Measurements from ENCODE around the gene KDELR1. TPM values are rescaled to one million over a fixed set of nuclear protein-coding genes. Genes with fewer than 3 reads are reported as not detected.
"Not testable (repeated sequence)": the region's sequence is repeated elsewhere in the genome, so short reads cannot be mapped to it uniquely, and the experiment has no call there.

Gene KDELR1
- total RNA-seq, 2 donors from 2014 or later: 64.4 to 80.9 TPM

- Mint-ChIP-seq H3K27me3 (peaks cover 29 to 36% of the 10 kb centered on the region in 2 donors), H3K9me3 (peaks cover 2% of the 10 kb centered on the region), H3K36me3 (no peaks in the 10 kb centered on the region), H3K4me1 (ENCODE audit: low read depth in 2 of 2) (peaks cover 29 to 33% of the 10 kb centered on the region in 2 donors), H3K4me3 (no peak overlapping the region), H3K27ac (no peak overlapping the region)
- no peak for DNase-seq (ENCODE audit: low spot score)
- ATAC-seq: no peak
Observed at GRCh38 chr19:48394331-48395169, 3.2 kb upstream of the KDELR1 start.

DNA sequence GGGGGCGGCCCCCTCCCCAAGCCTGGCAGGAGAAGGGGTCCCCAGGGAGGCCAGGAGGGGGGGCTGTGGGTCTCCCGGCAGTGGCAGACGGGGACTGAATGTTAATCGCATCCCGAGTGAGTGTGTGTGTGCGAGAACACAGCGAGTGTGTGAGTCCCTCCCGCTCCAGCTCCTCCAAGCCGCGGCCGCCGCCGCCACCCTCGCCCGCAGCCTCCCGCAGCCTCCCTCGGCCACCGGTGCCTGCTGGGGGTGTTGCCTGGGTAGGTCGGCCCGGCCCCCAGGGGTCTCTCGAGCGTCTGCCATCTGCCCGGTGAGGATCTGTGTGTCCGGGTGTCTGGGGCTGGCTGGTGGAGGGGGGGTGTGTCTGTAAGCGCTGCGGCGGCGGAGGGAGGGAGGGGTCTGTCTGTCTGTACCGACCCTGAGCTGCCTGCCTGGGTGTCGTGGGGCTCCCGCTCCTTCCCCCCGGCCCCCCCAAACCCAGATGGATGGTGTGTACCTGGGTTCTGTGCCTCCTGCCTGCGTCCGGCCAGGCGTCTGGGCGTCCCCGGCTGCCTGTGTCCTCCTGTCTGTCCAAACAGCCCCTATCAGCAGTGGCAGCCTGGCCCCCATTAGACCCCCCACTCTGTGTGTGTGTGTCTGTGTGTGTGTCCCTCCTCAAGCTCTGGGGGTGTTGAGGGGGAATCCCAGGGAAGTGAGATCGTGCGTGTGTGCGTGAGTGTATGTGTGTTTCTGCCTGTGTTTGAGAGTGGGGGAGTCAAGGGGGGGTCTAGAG, 2.4 kb upstream of the KDELR1 start, which contains the start of gene GRIN2D:
GRIN2D (plus strand) TSS at position 110 of the 772 bp plus-strand sequence. CDS start 4,725 bp downstream, outside the sequence.
- no peaks in the 10 kb centered on the region for H3K9me3 Mint-ChIP-seq
- DNase-seq (ENCODE audit: low spot score) (no peak), ATAC-seq (no peak)
- peaks cover 29 to 36% of the 10 kb centered on the region in 2 donors for H3K27me3 Mint-ChIP-seq
- peaks cover 2% of the 10 kb centered on the region for H3K36me3 Mint-ChIP-seq
- H3K4me3 Mint-ChIP-seq: peak within 1 kb of the TSS; percentile 38
- H3K4me1 Mint-ChIP-seq (ENCODE audit: low read depth in 2 of 2): peaks cover 23 to 30% of the 10 kb centered on the region in 2 donors
- H3K27ac Mint-ChIP-seq: no peak within 1 kb of the TSS

GRCh38 chr19:48392860-48393558, 1.7 kb upstream of the KDELR1 start:
- Mint-ChIP-seq H3K27ac (no peak overlapping the region), H3K27me3 (peaks cover 28 to 35% of the 10 kb centered on the region in 2 donors), H3K9me3 (no peaks in the 10 kb centered on the region), H3K4me1 (ENCODE audit: low read depth in 2 of 2) (peaks cover 25 to 32% of the 10 kb centered on the region in 2 donors), H3K36me3 (peaks cover 8% of the 10 kb centered on the region), H3K4me3 (peak overlapping the region; percentile 38)
- DNase-seq (ENCODE audit: low spot score): no peak
- ATAC-seq: no peak

- not testable (repeated sequence) for DNase-seq (ENCODE audit: low spot score); H3K4me3 Mint-ChIP-seq; H3K9me3 Mint-ChIP-seq; H3K36me3 Mint-ChIP-seq; ATAC-seq
- H3K27me3 Mint-ChIP-seq: peaks cover 19 to 24% of the 10 kb centered on the region in 2 donors
- peaks cover 15 to 23% of the 10 kb centered on the region in 2 donors for H3K4me1 Mint-ChIP-seq (ENCODE audit: low read depth in 2 of 2)
- H3K27ac Mint-ChIP-seq: peak overlapping the region; percentile 93
Observed at GRCh38 chr19:48392006-48392344, 624 bp upstream of the KDELR1 start.

DNA sequence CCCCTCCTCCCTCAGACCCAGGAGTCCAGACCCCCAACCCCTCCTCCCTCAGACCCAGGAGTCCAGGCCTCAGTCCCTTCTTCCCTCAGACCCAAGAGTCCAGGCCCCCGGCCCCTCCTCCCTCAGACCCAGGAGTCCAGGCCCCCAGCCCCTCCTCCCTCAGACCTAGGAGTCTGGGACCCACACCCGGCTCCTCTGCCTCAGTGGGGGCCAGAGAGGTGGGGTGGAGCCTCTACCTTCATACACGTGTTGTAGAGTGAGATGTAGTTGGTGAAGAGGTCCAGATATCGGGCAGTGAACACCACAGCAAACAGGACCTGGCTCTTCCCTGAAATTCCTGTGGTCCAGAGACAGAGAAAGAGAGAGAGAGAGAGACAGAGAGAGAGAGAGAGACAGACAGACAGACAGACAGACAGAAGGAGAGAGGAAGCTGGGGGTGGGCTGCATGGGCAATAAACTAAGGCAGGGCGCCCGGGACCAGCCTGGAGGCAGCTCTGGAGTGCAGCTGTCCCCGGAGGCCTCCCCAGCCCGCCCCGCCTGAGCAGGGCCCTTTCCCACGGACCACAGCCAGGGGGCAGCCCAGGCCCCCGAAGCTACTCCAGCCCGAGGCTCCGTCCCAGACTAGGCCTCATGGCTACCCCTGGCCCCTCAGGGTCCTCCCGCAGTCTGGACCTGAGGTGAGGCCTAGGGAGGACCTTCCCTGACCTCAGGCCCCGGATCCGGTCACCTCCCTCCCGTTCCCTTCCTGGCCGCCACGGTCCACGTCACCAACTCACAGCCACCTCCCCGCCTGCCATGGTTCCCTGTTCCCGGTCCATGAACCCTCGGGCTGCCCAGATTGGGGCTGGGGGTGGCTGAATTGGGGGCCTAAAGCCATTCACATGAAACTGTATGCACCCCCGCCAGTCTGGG, 907 bp downstream of the KDELR1 start:
- peaks cover 11 to 18% of the 10 kb centered on the region in 2 donors for H3K27me3 Mint-ChIP-seq
- H3K4me1 Mint-ChIP-seq (ENCODE audit: low read depth in 2 of 2): peaks cover 15 to 23% of the 10 kb centered on the region in 2 donors
- H3K9me3 Mint-ChIP-seq: no peaks in the 10 kb centered on the region
- H3K36me3 Mint-ChIP-seq: peaks cover 8% of the 10 kb centered on the region
- peak; percentile 77 for DNase-seq (ENCODE audit: low spot score)
- peak; percentile 80 to 81 for ATAC-seq
- H3K4me3 Mint-ChIP-seq: peak overlapping the region; percentile 97
- H3K27ac Mint-ChIP-seq: peak overlapping the region; percentile 93

DNA sequence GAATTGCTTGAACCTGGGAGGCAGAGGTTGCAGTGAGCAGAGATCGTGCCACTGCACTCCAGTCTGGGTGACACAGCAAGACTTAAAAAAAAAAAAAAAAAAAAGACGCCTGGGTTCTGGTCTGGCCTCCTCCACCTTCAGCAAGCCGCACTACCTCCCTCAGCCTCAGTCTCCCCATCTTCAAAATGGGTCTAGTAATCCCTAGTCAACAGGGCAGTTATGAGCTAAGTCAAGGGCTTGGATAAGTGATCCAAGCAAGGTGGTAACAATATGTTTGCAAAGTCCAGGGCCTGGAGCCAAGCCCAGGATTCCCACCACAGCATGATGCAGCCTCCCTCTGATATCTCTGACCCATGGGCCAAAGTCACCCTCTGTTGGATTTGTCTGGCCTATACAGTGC, 4.4 kb downstream of the KDELR1 start:
- H3K27me3 Mint-ChIP-seq: peaks cover 0 to 2% of the 10 kb centered on the region in 2 donors
- no peak overlapping the region for H3K4me3 Mint-ChIP-seq
- peaks cover 8% of the 10 kb centered on the region for H3K36me3 Mint-ChIP-seq
- H3K4me1 Mint-ChIP-seq (ENCODE audit: low read depth in 2 of 2): peaks cover 15 to 16% of the 10 kb centered on the region in 2 donors
- no peaks in the 10 kb centered on the region for H3K9me3 Mint-ChIP-seq
- no peak overlapping the region for H3K27ac Mint-ChIP-seq
- ATAC-seq (no peak), DNase-seq (ENCODE audit: low spot score) (no peak)

- Mint-ChIP-seq H3K36me3 (peaks cover 8% of the 10 kb centered on the region), H3K9me3 (no peaks in the 10 kb centered on the region), H3K27me3 (no peaks in the 10 kb centered on the region), H3K4me1 (ENCODE audit: low read depth in 2 of 2) (peaks cover 11 to 13% of the 10 kb centered on the region in 2 donors), H3K27ac (no peak overlapping the region), H3K4me3 (no peak overlapping the region)
- DNase-seq (ENCODE audit: low spot score) (no peak), ATAC-seq (no peak)
Observed at GRCh38 chr19:48385461-48386087, 5.8 kb downstream of the KDELR1 start.

- Mint-ChIP-seq H3K27ac (no peak overlapping the region), H3K4me1 (ENCODE audit: low read depth in 2 of 2) (peaks cover 0 to 3% of the 10 kb centered on the region in 2 donors), H3K9me3 (no peaks in the 10 kb centered on the region), H3K4me3 (no peak overlapping the region), H3K27me3 (no peaks in the 10 kb centered on the region), H3K36me3 (no peaks in the 10 kb centered on the region)
- DNase-seq (ENCODE audit: low spot score): no peak
- no peak for ATAC-seq
Observed at GRCh38 chr19:48382286-48382685, 9.1 kb downstream of the KDELR1 start.

GRCh38 chr19:48381178-48381950, 10.0 kb downstream of the KDELR1 start:
- H3K9me3 Mint-ChIP-seq: no peaks in the 10 kb centered on the region
- no peaks in the 10 kb centered on the region for H3K36me3 Mint-ChIP-seq
- DNase-seq (ENCODE audit: low spot score) (no peak), ATAC-seq (no peak)
- no peak overlapping the region for H3K4me3 Mint-ChIP-seq
- no peak overlapping the region for H3K27ac Mint-ChIP-seq
- H3K4me1 Mint-ChIP-seq (ENCODE audit: low read depth in 2 of 2): peaks cover 0 to 3% of the 10 kb centered on the region in 2 donors
- no peaks in the 10 kb centered on the region for H3K27me3 Mint-ChIP-seq

GRCh38 chr19:48379058-48379457, 12.3 kb downstream of the KDELR1 start:
- H3K36me3 Mint-ChIP-seq: no peaks in the 10 kb centered on the region
- ATAC-seq (no peak), DNase-seq (ENCODE audit: low spot score) (no peak)
- H3K27me3 Mint-ChIP-seq: no peaks in the 10 kb centered on the region
- H3K27ac Mint-ChIP-seq: no peak overlapping the region
- no peaks in the 10 kb centered on the region for H3K9me3 Mint-ChIP-seq
- no peak overlapping the region for H3K4me3 Mint-ChIP-seq
- no peaks in the 10 kb centered on the region for H3K4me1 Mint-ChIP-seq (ENCODE audit: low read depth in 2 of 2)

DNA sequence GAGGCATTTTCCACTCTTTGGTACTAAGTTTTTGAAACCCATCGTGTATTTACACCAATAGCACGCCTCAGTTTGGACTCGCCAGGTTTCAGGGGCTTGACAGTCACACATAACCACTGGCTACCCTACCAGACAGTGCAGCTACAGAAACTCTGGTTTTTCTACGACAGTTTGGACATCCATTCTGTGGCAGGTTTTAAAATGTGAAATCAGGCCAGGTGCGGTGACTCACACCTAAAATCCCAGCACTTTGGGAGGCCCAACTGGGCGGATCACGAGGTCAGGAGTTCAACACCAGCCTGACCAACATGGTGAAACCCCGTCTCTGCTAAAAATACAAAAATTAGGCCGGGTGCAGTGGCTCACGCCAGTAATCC, 13.2 kb downstream of the KDELR1 start:
- no peak overlapping the region for H3K4me3 Mint-ChIP-seq
- H3K27ac Mint-ChIP-seq: no peak overlapping the region
- no peaks in the 10 kb centered on the region for H3K36me3 Mint-ChIP-seq
- no peaks in the 10 kb centered on the region for H3K27me3 Mint-ChIP-seq
- H3K4me1 Mint-ChIP-seq (ENCODE audit: low read depth in 2 of 2): no peaks in the 10 kb centered on the region
- H3K9me3 Mint-ChIP-seq: no peaks in the 10 kb centered on the region
- DNase-seq (ENCODE audit: low spot score) (no peak), ATAC-seq (no peak)

GRCh38 chr19:48373567-48373966, 17.8 kb downstream of the KDELR1 start:
- no peaks in the 10 kb centered on the region for H3K9me3 Mint-ChIP-seq
- no peaks in the 10 kb centered on the region for H3K36me3 Mint-ChIP-seq
- no peaks in the 10 kb centered on the region for H3K4me1 Mint-ChIP-seq (ENCODE audit: low read depth in 2 of 2)
- no peak for DNase-seq (ENCODE audit: low spot score)
- ATAC-seq: no peak
- H3K27me3 Mint-ChIP-seq: no peaks in the 10 kb centered on the region
- H3K4me3 Mint-ChIP-seq: no peak overlapping the region
- H3K27ac Mint-ChIP-seq: no peak overlapping the region
